Lower lobe of right lung (tissue), 2 donors: Measurements from ENCODE around the gene SNTG2. TPM values are rescaled to one million over a fixed set of nuclear protein-coding genes. Genes with fewer than 3 reads are reported as not detected.

Source experiments
- ATAC-seq, 2 donors: fragments of 200-7000 bp; cut with Tn5 transposase; one replicate each; pipeline ENCODE4 v1.9.1; 2020 to 2022; ENCODE audit warnings: mild to moderate bottlenecking in 2 of 2, moderate library complexity in 2 of 2
- DNase-seq: peaks from one replicate; pipeline ENCODE4 v3.0.0-alpha.2; 2020
- H3K27ac ChIP-seq: fragments of 200-600 bp; one replicate; pipeline ENCODE4 v1.8.0; 2022
- H3K27me3 ChIP-seq: fragments of 200-600 bp; one replicate; pipeline ENCODE4 v1.8.0; 2022; ENCODE audit warnings: low read depth
- H3K36me3 ChIP-seq: fragments of 200-600 bp; one replicate; pipeline ENCODE4 v1.8.0; 2022; ENCODE audit warnings: mild to moderate bottlenecking
- H3K4me1 ChIP-seq: fragments of 200-600 bp; one replicate; pipeline ENCODE4 v1.8.0; 2022
- H3K4me3 ChIP-seq: fragments of 200-600 bp; one replicate; pipeline ENCODE4 v1.8.0; 2022; ENCODE audit warnings: mild to moderate bottlenecking
- H3K9me3 ChIP-seq: fragments of 200-600 bp; one replicate; pipeline ENCODE4 v1.8.0; 2022
- intact Hi-C: fragments of 100-400 bp; cut with DNase I; formaldehyde crosslinking; loops from one replicate; pipeline ENCODE4 v1.11.0; 2022
- total RNA-seq: library from RNA; stranded (reverse); fragmentation: NEBNext Ultra II Directional; extraction: Animal tissue kit (Norgen Biotek cat#: 25700); gene quantifications from one replicate; pipeline ENCODE4 v1.2.1, GENCODE V29; 2021
- TF ChIP-seq, protein P1 (sequence below): fragments of 200-600 bp; IDR thresholded peaks from one replicate; pipeline ENCODE4 v1.8.0; 2022; ENCODE audit warnings: antibody characterized with exemption, mild to moderate bottlenecking
- donor health status: DM: no; HTN: yes; CAD: no; lungs with severe emphysema.

SNTG2 gene
- total RNA-seq, 1 donor from 2014 or later: 1.4 TPM

DNA sequence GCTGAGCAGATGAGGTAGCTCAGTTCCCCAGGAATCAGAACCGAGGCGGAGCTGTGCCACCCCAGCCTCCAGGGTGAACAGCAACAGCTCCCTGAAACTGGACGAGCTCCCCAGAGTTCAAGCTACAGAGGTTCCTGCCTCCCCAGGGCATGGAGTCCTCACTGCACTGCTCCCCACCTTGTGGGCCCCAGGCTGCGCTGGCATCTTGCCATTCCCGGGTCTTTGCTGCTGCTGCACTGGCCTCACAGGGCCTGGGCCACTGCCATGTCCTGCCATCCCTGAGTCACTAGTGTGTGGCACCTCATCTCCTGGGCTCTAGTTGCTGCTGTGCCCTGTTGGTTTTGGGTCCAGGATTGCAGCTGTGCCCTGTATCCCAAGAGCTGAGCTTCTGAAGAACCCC is 166.9 kb downstream of the SNTG2 start:
- Histone ChIP-seq H3K9me3 (no peaks in the 10 kb centered on the region), H3K4me3 (no peak overlapping the region), H3K27me3 (no peaks in the 10 kb centered on the region), H3K27ac (no peak overlapping the region), H3K4me1 (no peaks in the 10 kb centered on the region), H3K36me3 (no peaks in the 10 kb centered on the region)
- DNase-seq (no peak), ATAC-seq (no peak)
- TF ChIP-seq, protein P1, sequence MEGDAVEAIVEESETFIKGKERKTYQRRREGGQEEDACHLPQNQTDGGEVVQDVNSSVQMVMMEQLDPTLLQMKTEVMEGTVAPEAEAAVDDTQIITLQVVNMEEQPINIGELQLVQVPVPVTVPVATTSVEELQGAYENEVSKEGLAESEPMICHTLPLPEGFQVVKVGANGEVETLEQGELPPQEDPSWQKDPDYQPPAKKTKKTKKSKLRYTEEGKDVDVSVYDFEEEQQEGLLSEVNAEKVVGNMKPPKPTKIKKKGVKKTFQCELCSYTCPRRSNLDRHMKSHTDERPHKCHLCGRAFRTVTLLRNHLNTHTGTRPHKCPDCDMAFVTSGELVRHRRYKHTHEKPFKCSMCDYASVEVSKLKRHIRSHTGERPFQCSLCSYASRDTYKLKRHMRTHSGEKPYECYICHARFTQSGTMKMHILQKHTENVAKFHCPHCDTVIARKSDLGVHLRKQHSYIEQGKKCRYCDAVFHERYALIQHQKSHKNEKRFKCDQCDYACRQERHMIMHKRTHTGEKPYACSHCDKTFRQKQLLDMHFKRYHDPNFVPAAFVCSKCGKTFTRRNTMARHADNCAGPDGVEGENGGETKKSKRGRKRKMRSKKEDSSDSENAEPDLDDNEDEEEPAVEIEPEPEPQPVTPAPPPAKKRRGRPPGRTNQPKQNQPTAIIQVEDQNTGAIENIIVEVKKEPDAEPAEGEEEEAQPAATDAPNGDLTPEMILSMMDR: no peak
- intact Hi-C loops: no loop called here

DNA sequence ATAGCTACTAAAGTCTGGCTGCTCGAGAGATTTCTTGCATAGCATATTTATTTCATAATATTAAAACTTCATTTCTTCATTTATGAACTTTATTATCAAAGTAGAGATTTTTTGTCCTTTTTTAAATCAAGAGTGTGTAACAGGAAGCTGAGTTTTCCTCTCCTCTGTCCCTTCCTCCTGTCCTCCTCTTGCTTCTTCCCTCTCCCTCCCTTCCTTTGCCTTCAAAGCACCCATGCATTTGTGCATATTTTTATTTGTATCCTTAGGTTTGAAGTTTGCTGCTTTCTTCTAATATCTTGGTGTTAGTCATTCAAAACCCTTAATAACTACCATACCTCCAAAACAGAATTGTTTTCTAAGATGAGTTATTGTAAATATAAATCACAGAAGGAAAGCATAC is 174.6 kb downstream of the SNTG2 start:
- DNase-seq (no peak), ATAC-seq (no peak)
- TF ChIP-seq, protein P1: no peak

DNA sequence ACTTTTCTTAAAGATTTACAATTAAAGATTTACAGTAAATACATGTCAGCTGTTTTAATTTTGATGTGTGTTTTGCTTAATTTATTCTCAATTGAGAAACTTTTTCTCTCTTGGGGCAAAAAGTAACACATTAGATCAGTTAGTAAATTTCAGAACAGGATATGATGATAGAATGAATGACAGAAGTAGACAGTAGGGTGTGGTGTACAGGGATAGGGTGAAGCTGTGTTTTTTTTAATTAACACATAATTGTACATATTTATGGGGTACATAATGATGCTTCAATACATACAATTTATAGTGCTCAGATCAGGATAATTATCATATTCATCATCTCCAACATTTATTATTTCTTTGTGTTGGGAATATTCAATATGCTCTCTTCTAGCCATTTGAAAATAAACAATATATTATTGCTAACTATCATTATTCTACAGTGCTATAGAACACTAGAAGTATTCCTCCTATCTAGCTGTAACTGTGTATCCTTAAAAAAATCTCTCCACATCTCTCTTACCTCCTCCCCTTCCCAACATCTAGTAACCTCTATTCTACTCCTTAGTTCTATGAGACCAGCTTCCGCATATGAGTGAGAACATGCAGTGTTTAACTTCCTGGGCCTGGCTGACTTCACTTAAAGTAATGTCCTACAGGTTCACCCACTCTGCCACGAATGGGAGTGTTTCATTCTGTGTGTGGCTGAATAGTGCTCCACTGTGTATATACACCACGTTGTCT is 175.2 kb downstream of the SNTG2 start:
- Histone ChIP-seq H3K27ac (no peak overlapping the region), H3K36me3 (no peaks in the 10 kb centered on the region), H3K4me1 (no peaks in the 10 kb centered on the region), H3K9me3 (no peaks in the 10 kb centered on the region), H3K4me3 (no peak overlapping the region), H3K27me3 (no peaks in the 10 kb centered on the region)
- DNase-seq (no peak), ATAC-seq (no peak)
- intact Hi-C loops: no loop called here
- TF ChIP-seq, protein P1: no peak

More for the DNA sequence above, 174.6 kb downstream of the SNTG2 start:
- Histone ChIP-seq H3K27me3 (no peaks in the 10 kb centered on the region), H3K27ac (no peak overlapping the region), H3K9me3 (no peaks in the 10 kb centered on the region), H3K36me3 (no peaks in the 10 kb centered on the region), H3K4me1 (no peaks in the 10 kb centered on the region), H3K4me3 (no peak overlapping the region)
- intact Hi-C loops: no loop called here

DNA sequence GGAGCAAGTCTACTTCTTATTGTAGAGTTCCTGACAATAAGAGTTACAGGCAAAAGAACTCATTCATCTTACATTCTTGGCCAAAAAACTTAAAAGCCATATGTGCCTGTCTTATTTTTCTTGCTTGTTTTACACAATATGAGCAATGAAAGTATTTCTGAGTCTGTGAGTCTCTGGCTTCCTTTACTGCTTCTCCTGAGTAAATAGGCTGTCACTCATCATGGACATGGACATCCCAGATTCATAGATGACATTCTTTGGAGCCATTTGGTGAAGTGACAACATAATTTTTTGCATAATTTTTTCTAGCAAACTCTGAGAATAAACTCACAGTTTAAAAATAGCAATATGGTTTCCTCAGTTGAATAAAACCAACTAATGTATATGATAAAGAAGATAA is 179.3 kb downstream of the SNTG2 start:
- TF ChIP-seq, protein P1: no peak
- intact Hi-C loops: no loop called here

DNA sequence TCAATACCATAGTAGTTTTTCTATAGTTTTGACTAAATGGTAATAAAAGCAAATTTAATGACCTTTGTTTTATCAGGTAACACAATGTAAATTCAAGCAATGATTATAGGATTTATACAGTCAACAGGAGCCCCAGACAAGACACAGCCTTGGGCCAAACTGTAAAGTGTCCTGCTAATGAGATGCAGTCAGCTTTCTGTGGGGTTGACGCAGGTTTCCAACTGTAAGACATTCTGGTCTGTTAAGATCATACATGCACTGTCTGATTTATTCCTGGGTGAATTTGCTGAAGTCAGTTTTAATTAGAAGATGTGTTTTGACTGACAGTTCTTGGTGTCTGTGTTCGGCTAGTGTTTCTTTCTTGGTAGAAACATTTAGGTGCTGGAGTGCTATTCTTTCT is 180.3 kb downstream of the SNTG2 start:
- DNase-seq: no peak
- ATAC-seq: no peak
- intact Hi-C loops: no loop called here
- H3K4me1 ChIP-seq: no peaks in the 10 kb centered on the region
- H3K27me3 ChIP-seq: no peaks in the 10 kb centered on the region
- H3K9me3 ChIP-seq: no peaks in the 10 kb centered on the region
- H3K36me3 ChIP-seq: no peaks in the 10 kb centered on the region
- H3K4me3 ChIP-seq: no peak overlapping the region
- H3K27ac ChIP-seq: no peak overlapping the region
- TF ChIP-seq, protein P1: no peak

More for the DNA sequence above, 179.3 kb downstream of the SNTG2 start:
- no peak overlapping the region for H3K27ac ChIP-seq
- no peak for DNase-seq
- no peaks in the 10 kb centered on the region for H3K27me3 ChIP-seq
- H3K9me3 ChIP-seq: no peaks in the 10 kb centered on the region
- no peaks in the 10 kb centered on the region for H3K4me1 ChIP-seq
- no peak for ATAC-seq
- H3K36me3 ChIP-seq: no peaks in the 10 kb centered on the region
- H3K4me3 ChIP-seq: no peak overlapping the region
